ENCODE data around the gene HEMGN. TPM values are rescaled to one million over a fixed set of nuclear protein-coding genes. Genes with fewer than 3 reads are reported as not detected.

The HEMGN gene
- total and polyA plus RNA-seq, 2 donors (not counting 1 experiment from before 2014, with no cell fraction given): 0.06 TPM; not detected in 1

- DNase-seq (no peak), ATAC-seq (ENCODE audit: low read depth) (no peak)
- intact Hi-C loops (cut with micrococcal nuclease): no loop called here
- Mint-ChIP-seq H3K27ac (no peak overlapping the region), H3K4me1 (no peaks in the 10 kb centered on the region), H3K4me3 (no peak overlapping the region), H3K27me3 (peaks cover 6% of the 10 kb centered on the region), H3K9me3 (ENCODE audit: insufficient read depth) (no peaks in the 10 kb centered on the region)
- Histone ChIP-seq H3K79me2 (ENCODE audit: control insufficient read depth, insufficient read depth, low read length) (no peaks in the 10 kb centered on the region), H3K9me3 (ENCODE audit: control extremely low read depth in 1 of 3, control insufficient read depth in 2 of 3, insufficient read depth in 1 of 3, low read length in 2 of 3) (no peaks in the 10 kb centered on the region), H4K20me1 (ENCODE audit: control insufficient read depth, insufficient read depth, low read length, poor library complexity, severe bottlenecking) (no peaks in the 10 kb centered on the region), H3K4me2 (replicated peaks; ENCODE audit: low read depth, low read length, poor library complexity, severe bottlenecking) (no peak overlapping the region), H3K36me3 (replicated peaks in 1 of 2; ENCODE audit: control extremely low read depth in 1 of 2, control insufficient read depth in 1 of 2, extremely low read depth in 1 of 2, insufficient read depth in 2 of 2, low read length in 1 of 2) (no peaks in the 10 kb centered on the region), H3K9ac (ENCODE audit: low read length) (no peak overlapping the region), H3K4me3 (ENCODE audit: control extremely low read depth in 1 of 5, extremely low read depth in 1 of 5, insufficient read depth in 1 of 5, low read depth in 2 of 5, low read length in 4 of 5) (no peak overlapping the region), H3K27ac (ENCODE audit: low read length in 2 of 2) (no peak overlapping the region), H3K27me3 (replicated peaks in 1 of 4; ENCODE audit: control extremely low read depth in 1 of 4, control insufficient read depth in 3 of 4, insufficient read depth in 4 of 4, low read length in 3 of 4) (peaks cover 0 to 3% (median 0%) of the 10 kb centered on the region in 4 experiments), H3K4me1 (ENCODE audit: control insufficient read depth in 2 of 2, insufficient read depth in 2 of 2, low read length in 2 of 2) (no peaks in the 10 kb centered on the region), H2AFZ (ENCODE audit: insufficient read depth, low read depth, low read length, poor library complexity, severe bottlenecking) (no peak overlapping the region)
- ChIA-PET POLR2A (no interaction called here), CTCF (interaction anchor here (8.4 kb wide), 1 partner anchor 37 kb away, joined by 50 read pairs; the partner anchor contains the start of gene TRMO)
- TF ChIP-seq CTCF (IDR thresholded peaks at IDR 0.05): no peak
- no peak for TF ChIP-seq EZH2 (IDR thresholded peaks at IDR 0.05; ENCODE audit: borderline replicate concordance, insufficient read depth, low read depth, low read length, poor library complexity, severe bottlenecking)
These were observed 21.6 kb upstream of the HEMGN start for GRCh38 chr9:97959585-97959984.

GRCh38 chr9:97958812-97959511, 21.0 kb upstream of the HEMGN start:
- Histone ChIP-seq H4K20me1 (ENCODE audit: control insufficient read depth, insufficient read depth, low read length, poor library complexity, severe bottlenecking) (no peaks in the 10 kb centered on the region), H3K4me2 (replicated peaks; ENCODE audit: low read depth, low read length, poor library complexity, severe bottlenecking) (no peak overlapping the region), H2AFZ (ENCODE audit: insufficient read depth, low read depth, low read length, poor library complexity, severe bottlenecking) (no peak overlapping the region), H3K9me3 (ENCODE audit: control extremely low read depth in 1 of 3, control insufficient read depth in 2 of 3, insufficient read depth in 1 of 3, low read length in 2 of 3) (no peaks in the 10 kb centered on the region), H3K79me2 (ENCODE audit: control insufficient read depth, insufficient read depth, low read length) (no peaks in the 10 kb centered on the region), H3K9ac (ENCODE audit: low read length) (no peak overlapping the region), H3K4me3 (ENCODE audit: control extremely low read depth in 1 of 5, extremely low read depth in 1 of 5, insufficient read depth in 1 of 5, low read depth in 2 of 5, low read length in 4 of 5) (no peak overlapping the region), H3K27ac (ENCODE audit: low read length in 2 of 2) (no peak overlapping the region), H3K4me1 (ENCODE audit: control insufficient read depth in 2 of 2, insufficient read depth in 2 of 2, low read length in 2 of 2) (no peaks in the 10 kb centered on the region), H3K36me3 (replicated peaks in 1 of 2; ENCODE audit: control extremely low read depth in 1 of 2, control insufficient read depth in 1 of 2, extremely low read depth in 1 of 2, insufficient read depth in 2 of 2, low read length in 1 of 2) (no peaks in the 10 kb centered on the region), H3K27me3 (replicated peaks in 1 of 4; ENCODE audit: control extremely low read depth in 1 of 4, control insufficient read depth in 3 of 4, insufficient read depth in 4 of 4, low read length in 3 of 4) (peaks cover 0 to 3% (median 0%) of the 10 kb centered on the region in 4 experiments)
- ATAC-seq (ENCODE audit: low read depth): no peak
- no peaks in the 10 kb centered on the region for H3K4me1 Mint-ChIP-seq
- WGBS (ENCODE audit: insufficient coverage): 88% methylated on average over 5 of the region's 5 CpGs
- no peaks in the 10 kb centered on the region for H3K9me3 Mint-ChIP-seq (ENCODE audit: insufficient read depth)
- intact Hi-C loops (cut with micrococcal nuclease): no loop called here
- no peak overlapping the region for H3K4me3 Mint-ChIP-seq
- H3K27ac Mint-ChIP-seq: no peak overlapping the region
- ChIA-PET POLR2A (interaction anchor here (0.6 kb wide), 1 partner anchor 36 kb away, joined by 13 read pairs; no protein-coding TSS in a partner anchor), CTCF (interaction anchor here (8.4 kb wide), 1 partner anchor 36 kb away, joined by 50 read pairs; the partner anchor contains the start of gene TRMO)
- peaks cover 6% of the 10 kb centered on the region for H3K27me3 Mint-ChIP-seq
- no peak for TF ChIP-seq EZH2 (IDR thresholded peaks at IDR 0.05; ENCODE audit: borderline replicate concordance, insufficient read depth, low read depth, low read length, poor library complexity, severe bottlenecking)
- TF ChIP-seq CTCF (IDR thresholded peaks at IDR 0.05): no peak
- no peak for DNase-seq
